GM21825 (cell line): ENCODE measurements around the gene MISP.
A peak's percentile ranks its signal among the peaks of the same experiment; 100 is the strongest.

ENCODE experiments used
- ATAC-seq: cut with Tn5 transposase; IDR thresholded peaks from one replicate; pipeline ENCODE4 v1.9.1; 2021; ENCODE audit warnings: mild to moderate bottlenecking, moderate library complexity; ENCODE audit not compliant: unreplicated experiment

The MISP gene

DNA sequence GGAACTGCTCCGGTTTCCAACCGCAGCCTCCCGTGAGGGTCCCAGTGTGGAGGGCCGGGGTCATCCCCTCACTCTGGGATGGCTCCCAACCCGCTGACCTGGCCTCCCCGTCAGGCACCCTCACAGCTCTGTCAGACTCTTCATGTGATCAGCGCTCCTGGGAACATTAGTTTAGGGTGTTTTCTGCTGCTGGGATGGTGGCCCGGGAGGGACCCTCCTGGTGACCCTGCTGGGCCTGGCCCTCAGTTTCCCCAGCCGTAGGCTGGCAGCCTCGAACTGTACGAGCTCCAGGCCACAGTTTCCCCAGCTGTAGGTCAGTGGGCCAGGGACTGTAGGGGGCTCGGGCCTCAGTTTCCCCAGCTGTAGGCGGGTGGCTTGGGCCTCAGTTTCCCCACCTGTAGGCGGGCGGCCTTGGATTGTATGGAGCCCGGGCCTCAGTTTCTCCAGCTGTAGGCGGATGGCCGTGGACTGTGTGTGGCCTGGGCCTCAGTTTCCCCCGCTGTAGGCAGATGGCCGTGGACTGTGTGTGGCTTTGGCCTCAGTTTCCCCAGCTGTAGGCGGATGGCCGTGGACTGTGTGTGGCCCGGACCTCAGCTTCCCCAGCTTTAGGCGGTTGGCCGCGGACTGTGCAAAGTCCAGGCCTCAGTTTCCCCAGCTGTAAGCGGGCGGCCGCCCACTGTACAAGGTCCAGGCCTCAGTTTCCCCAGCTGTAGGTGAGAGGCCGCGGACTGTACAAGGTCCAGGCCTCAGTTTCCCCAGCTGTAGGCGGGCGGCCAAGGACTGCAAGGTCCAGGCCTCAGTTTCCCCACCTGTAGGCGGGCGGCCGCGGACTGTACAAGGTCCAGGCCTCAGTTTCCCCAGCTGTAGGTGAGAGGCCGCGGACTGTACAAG is 45.0 kb downstream of the MISP start:
- ATAC-seq, result no peak

- peak; percentile 69 for ATAC-seq
Observed at GRCh38 chr19:796692-797527, 46.0 kb downstream of the MISP start, which contains the start of gene PTBP1. TSS of gene PTBP1 (plus strand) at chr19:797452. CDS start at chr19:797498, 46 bp downstream.

DNA sequence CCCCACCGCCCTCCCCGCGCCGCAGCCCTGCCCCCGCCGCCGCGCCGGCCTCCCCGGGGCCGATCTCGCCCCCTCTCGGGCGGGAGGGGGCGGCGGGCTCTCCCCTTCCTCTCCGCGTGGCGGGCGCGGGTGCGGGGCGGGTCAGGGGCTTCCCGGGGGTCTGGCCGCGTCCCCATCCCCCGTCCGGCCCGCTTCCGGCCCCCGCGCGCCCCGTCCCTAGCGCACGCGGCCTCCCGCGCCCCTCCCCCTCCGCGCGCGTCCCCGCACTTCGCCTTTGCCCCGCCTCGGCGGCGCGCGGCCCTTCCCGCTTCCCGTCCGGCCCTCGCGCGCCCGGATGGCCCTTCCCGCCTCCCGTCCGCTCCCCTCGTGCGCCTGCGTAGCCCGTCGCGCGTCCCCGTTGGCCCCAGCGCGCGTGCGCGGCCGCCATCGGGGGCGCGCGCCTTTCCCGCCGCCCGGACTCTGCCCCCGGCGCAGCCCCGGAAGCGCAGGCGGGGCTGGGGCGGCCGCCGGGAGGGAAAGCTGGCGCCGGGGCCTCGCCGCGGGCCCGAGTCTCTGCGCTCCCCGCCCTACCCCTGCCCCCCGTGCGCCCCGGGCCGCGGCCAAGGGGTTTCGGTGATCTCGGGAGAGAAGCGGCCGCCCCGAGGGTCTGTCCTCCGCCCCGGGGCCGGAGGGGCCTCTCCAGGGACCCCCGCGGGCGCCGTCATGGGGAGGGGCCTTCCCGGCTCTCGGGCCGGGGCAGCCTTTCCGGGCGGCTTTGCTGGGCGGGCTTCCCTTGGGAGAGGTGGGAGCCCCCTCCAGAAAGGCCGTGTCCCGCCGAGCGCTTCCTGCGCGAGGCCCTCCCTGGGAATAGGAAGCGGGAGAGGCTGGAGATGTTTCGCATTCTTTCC is 46.9 kb downstream of the MISP start:
- peak; percentile 33 for ATAC-seq

GRCh38 chr19:798415-799075 is 47.6 kb downstream of the MISP start:
- ATAC-seq, result no peak

DNA sequence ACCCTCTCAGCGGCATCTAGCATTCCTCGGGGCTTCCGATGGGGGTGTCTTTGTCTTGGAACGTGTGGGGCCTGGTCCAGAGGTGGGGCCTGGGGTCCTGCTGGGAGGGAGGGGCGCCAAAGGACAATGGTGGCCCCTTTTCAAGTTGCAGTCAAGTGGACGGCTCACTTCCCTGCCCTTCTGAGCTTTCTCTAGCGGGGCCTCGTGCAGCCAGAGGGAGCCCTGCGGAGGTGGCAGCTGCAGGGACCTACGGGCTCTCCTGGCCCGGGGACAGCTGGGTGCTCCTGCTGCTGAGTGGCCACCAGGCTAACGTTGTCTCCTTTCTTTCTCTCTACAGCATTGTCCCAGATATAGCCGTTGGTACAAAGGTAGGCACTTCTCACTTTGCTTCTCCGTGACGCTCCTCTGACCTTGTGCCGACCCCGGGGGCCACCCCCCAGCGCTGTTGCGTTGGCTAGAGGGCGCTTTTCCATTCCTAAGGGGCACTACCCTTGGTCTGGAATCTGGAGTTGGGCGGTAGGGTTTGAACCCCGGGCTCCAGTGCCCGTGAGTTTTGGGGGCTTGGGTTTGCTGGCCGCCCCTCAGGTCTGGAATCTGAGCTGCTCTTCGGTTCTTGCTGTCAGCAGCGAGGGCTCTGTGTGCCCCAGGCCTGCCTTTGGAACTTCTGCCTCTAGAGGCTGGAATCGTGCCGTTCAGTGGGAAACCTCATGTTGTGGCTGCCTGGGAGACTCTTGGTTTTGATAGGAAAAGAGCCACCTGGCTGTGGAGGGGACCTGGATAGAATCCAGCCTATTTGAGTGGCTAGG is 48.4 kb downstream of the MISP start:
- ATAC-seq, result no peak

- ATAC-seq, result no peak
Observed at GRCh38 chr19:800360-801029, 49.6 kb downstream of the MISP start.

- no peak for ATAC-seq
Observed at GRCh38 chr19:801030-801860, 50.3 kb downstream of the MISP start.

- no peak for ATAC-seq
Observed at GRCh38 chr19:801861-802497, 51.1 kb downstream of the MISP start.

DNA sequence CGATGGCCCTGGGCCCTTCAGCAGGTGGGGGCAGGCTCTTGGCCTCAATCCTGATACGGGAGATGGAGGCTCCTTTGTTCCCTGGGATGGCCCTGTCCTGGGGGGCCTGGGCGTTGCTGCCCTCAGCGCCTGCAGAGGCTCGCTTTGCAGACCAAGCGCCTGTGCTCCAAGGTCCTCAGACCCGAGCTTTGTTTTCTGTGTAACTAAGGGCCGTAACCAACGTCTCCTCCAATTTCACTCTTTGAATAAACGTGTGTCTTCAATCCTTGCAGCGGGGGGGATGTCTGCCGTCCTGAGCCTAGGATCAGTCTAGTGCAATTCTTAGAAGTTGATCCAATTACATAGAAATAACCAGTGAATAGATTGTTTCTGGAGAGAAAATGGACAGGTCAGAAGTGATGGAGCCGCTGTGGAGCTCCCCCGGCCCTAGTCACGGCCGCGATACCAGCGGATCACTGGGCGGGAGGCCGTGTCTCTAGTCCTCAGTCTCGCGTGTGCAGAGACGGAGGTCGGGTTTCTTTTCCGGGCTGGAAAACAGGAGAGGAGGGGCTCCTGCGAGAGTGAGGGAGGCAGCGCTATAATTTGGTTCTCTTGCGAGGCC is 51.7 kb downstream of the MISP start:
- no peak for ATAC-seq

DNA sequence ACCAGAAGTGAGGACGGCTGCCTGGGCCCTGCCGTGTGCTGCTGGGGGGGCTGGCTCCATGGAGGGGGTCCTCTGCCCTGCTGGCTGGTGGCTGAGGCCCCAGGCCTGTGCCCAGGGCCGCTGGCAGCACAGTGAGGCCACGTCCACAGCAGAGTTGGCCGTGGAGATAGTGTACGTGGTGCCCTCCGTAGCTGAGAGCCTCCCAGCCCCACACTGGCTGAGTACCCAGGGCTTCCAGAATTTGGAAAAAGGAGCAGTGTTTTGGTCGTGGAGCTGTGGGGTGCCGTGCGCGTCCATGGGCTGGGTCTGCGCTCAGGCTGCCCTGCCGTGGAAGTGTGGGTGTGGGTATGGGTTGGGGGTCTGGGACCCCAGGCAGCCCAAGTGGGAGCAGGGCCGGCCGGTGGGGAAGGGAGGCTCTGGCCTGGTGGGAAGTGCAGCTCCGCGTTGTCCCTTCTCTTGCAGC is 52.2 kb downstream of the MISP start:
- ATAC-seq, result no peak

GRCh38 chr19:803686-804418 is 52.9 kb downstream of the MISP start:
- ATAC-seq, result no peak

- no peak for ATAC-seq
Observed at GRCh38 chr19:804419-805165, 53.7 kb downstream of the MISP start.

DNA sequence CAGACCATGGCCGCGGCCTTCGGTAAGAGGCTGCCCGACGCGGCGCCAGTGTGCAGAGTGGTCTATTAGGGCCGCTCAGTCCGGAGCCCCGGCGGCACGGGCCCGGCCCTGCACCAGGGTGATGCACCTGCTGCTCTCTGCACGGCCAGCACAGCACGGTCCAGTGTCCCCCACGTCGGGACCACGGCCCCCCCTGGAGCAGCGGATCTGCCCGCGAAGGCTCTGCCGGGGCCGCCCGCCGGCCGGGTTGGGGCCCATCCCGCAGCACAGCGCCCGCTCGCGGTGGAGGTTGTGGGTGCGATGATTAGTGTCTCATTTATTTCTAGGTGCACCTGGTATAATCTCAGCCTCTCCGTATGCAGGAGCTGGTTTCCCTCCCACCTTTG is 54.2 kb downstream of the MISP start:
- no peak for ATAC-seq

- ATAC-seq, result no peak
Observed at GRCh38 chr19:805600-806550, 55.0 kb downstream of the MISP start.
